IMR-90 (cell line): Measurements from ENCODE around the gene LRRFIP1. TPM values are rescaled to one million over a fixed set of nuclear protein-coding genes. Genes with fewer than 3 reads are reported as not detected.
A peak's percentile ranks its signal among the peaks of the same experiment; 100 is the strongest.

Source experiments
- ATAC-seq: fragments of 200-7000 bp; cut with Tn5 transposase; 2 replicates; pipeline ENCODE4 v1.9.1; 2020; ENCODE audit warnings: low read depth, mild to moderate bottlenecking, moderate library complexity
- BruUV-seq: library from RNA; stranded (reverse); fragments of 400-500 nt; replicated peaks from 2 replicates; lab custom pipeline; 2021; lab: Mats Ljungman, UMichigan
- CTCF ChIA-PET: fragments of 300-600 bp; formaldehyde crosslinking; extraction: SDS; loops from one replicate; lab custom pipeline; 2021; ENCODE audit warnings: antibody characterized with exemption; lab: Yijun Ruan, JAX
- POLR2A ChIA-PET: fragments of 300-600 bp; sonication (Branson Sonifier 250); formaldehyde crosslinking; loops from one replicate; lab custom pipeline; 2022; ENCODE audit warnings: antibody characterized with exemption; ENCODE audit not compliant: unreplicated experiment; lab: Charles Lee
- DNase-seq: peaks from one replicate; pipeline ENCODE4 v3.0.0; 2013
- H2AFZ ChIP-seq: replicated peaks from 2 replicates; pipeline ENCODE3; 2013; ENCODE audit warnings: low read length, mild to moderate bottlenecking; ENCODE audit not compliant: poor library complexity
- H2AK5ac ChIP-seq: 2 replicates; pipeline ENCODE4 v1.6.1; 2013; ENCODE audit warnings: low read depth, low read length, inconsistent platforms
- H2AK9ac ChIP-seq: replicated peaks from 2 replicates; pipeline ENCODE3; 2013; ENCODE audit warnings: mild to moderate bottlenecking, low read depth, low read length, moderate library complexity; ENCODE audit not compliant: poor library complexity
- H2BK120ac ChIP-seq: 2 replicates; pipeline ENCODE4 v1.6.1; 2013; ENCODE audit warnings: low read depth, low read length, inconsistent platforms
- H2BK15ac ChIP-seq: 3 replicates; pipeline ENCODE4 v1.6.1; 2013; ENCODE audit warnings: low read depth, low read length, inconsistent platforms
- H2BK20ac ChIP-seq: 2 replicates; pipeline ENCODE4 v1.6.1; 2013; ENCODE audit warnings: low read depth, mild to moderate bottlenecking, inconsistent platforms, low read length, moderate library complexity
- H2BK5ac ChIP-seq: 2 replicates; pipeline ENCODE4 v1.6.1; 2013; ENCODE audit warnings: mild to moderate bottlenecking, low read depth, low read length, inconsistent platforms; ENCODE audit not compliant: poor library complexity, severe bottlenecking
- H3K14ac ChIP-seq: replicated peaks from 2 replicates; pipeline ENCODE4 v1.6.1; 2013; ENCODE audit warnings: low read depth, low read length, inconsistent platforms
- H3K18ac ChIP-seq: 2 replicates; pipeline ENCODE4 v1.6.1; 2013; ENCODE audit warnings: low read depth, low read length, control low read depth
- H3K23ac ChIP-seq: 2 replicates; pipeline ENCODE4 v1.6.1; 2013; ENCODE audit warnings: low read depth, low read length, inconsistent platforms
- H3K27ac ChIP-seq: 2 replicates; pipeline ENCODE4 v1.5.1; 2013; ENCODE audit warnings: mild to moderate bottlenecking, control low read depth, low read length; ENCODE audit not compliant: insufficient read depth
- H3K27me3 ChIP-seq: 2 replicates; pipeline ENCODE4 v1.6.1; 2013; ENCODE audit warnings: low read length; ENCODE audit not compliant: control insufficient read depth, insufficient read depth
- H3K36me3 ChIP-seq: 2 replicates; pipeline ENCODE4 v1.6.1; 2013; ENCODE audit warnings: low read length, mixed read lengths; ENCODE audit not compliant: control insufficient read depth, insufficient read depth
- H3K4ac ChIP-seq: 2 replicates; pipeline ENCODE4 v1.6.1; 2013; ENCODE audit warnings: low read depth, low read length, inconsistent platforms
- H3K4me1 ChIP-seq: 2 replicates; pipeline ENCODE4 v1.6.1; 2013; ENCODE audit warnings: low read length, mixed read lengths; ENCODE audit not compliant: control insufficient read depth, insufficient read depth
- H3K4me2 ChIP-seq: 2 replicates; pipeline ENCODE4 v1.6.1; 2013; ENCODE audit warnings: low read depth, mild to moderate bottlenecking, control low read depth, low read length, moderate library complexity
- H3K4me3 ChIP-seq: 2 replicates; pipeline ENCODE4 v1.5.1; 2013; ENCODE audit warnings: low read depth, mild to moderate bottlenecking, control low read depth, low read length, moderate library complexity; ENCODE audit not compliant: insufficient read depth
- H3K56ac ChIP-seq: 2 replicates; pipeline ENCODE4 v1.6.1; 2013; ENCODE audit warnings: low read length, inconsistent platforms; ENCODE audit not compliant: insufficient read depth; ENCODE audit errors: extremely low read depth
- H3K79me1 ChIP-seq, 2 experiments: 2 replicates each; pipeline ENCODE4 v1.6.1; 2013; ENCODE audit warnings: low read length in 2 of 2, inconsistent platforms in 1 of 2, low read depth in 1 of 2
- H3K9ac ChIP-seq: 2 replicates; pipeline ENCODE4 v1.6.1; 2013; ENCODE audit warnings: low read depth, low read length, control low read depth
- H3K9me1 ChIP-seq: 2 replicates; pipeline ENCODE4 v1.6.1; 2013; ENCODE audit warnings: low read length, inconsistent platforms; ENCODE audit not compliant: insufficient read depth
- H3K9me3 ChIP-seq: 2 replicates; pipeline ENCODE4 v1.6.1; 2013; ENCODE audit warnings: low read length; ENCODE audit not compliant: control insufficient read depth, insufficient read depth
- H4K20me1 ChIP-seq: 2 replicates; pipeline ENCODE4 v1.6.1; 2013; ENCODE audit warnings: low read length, inconsistent platforms; ENCODE audit not compliant: insufficient read depth
- H4K5ac ChIP-seq: 2 replicates; pipeline ENCODE4 v1.6.1; 2013; ENCODE audit warnings: mild to moderate bottlenecking, low read depth, low read length, control low read depth
- H4K8ac ChIP-seq, 2 experiments: 2 replicates each; pipeline ENCODE4 v1.6.1; 2013; ENCODE audit warnings: low read depth in 2 of 2, low read length in 2 of 2, control low read depth in 1 of 2, inconsistent platforms in 1 of 2
- H4K91ac ChIP-seq: 2 replicates; pipeline ENCODE4 v1.6.1; 2013; ENCODE audit warnings: low read depth, low read length, inconsistent platforms; ENCODE audit not compliant: insufficient read depth
- BHLHE40 ChIP-seq: fragments of 150-350 bp; IDR thresholded peaks from 2 replicates; pipeline ENCODE4 v1.6.1; 2016; ENCODE audit warnings: mild to moderate bottlenecking, low read depth, low read length
- CEBPB ChIP-seq: IDR thresholded peaks from 2 replicates; pipeline ENCODE4 v1.6.1; 2012; ENCODE audit warnings: low read depth, low read length, improper control_type of control experiment
- CHD1 ChIP-seq: IDR thresholded peaks from 2 replicates; pipeline ENCODE4 v1.6.1; 2012; ENCODE audit warnings: low read depth, low read length, improper control_type of control experiment
- CTCF ChIP-seq: conservative IDR thresholded peaks from 2 replicates; pipeline ENCODE4 v1.5.1; 2012; ENCODE audit warnings: mild to moderate bottlenecking, low read depth, low read length, improper control_type of control experiment
- ELK1 ChIP-seq: fragments of 150-350 bp; IDR thresholded peaks from 2 replicates; pipeline ENCODE4 v1.6.1; 2016; ENCODE audit warnings: low read depth, mild to moderate bottlenecking, low read length, moderate library complexity, borderline replicate concordance
- FOS ChIP-seq: fragments of 150-350 bp; IDR thresholded peaks from 2 replicates; pipeline ENCODE4 v1.6.1; 2016; ENCODE audit warnings: low read depth, low read length
- MAFK ChIP-seq: IDR thresholded peaks from 2 replicates; pipeline ENCODE4 v1.6.1; 2012; ENCODE audit warnings: low read depth, low read length, improper control_type of control experiment
- MAZ ChIP-seq: IDR thresholded peaks from 2 replicates; pipeline ENCODE4 v1.6.1; 2012; ENCODE audit warnings: low read depth, mild to moderate bottlenecking, low read length, improper control_type of control experiment, moderate library complexity, borderline replicate concordance
- MXI1 ChIP-seq: IDR thresholded peaks from 2 replicates; pipeline ENCODE4 v1.6.1; 2012; ENCODE audit warnings: low read depth, mild to moderate bottlenecking, low read length, moderate library complexity, borderline replicate concordance
- NFE2L2 ChIP-seq: fragments of 150-350 bp; IDR thresholded peaks from 2 replicates; pipeline ENCODE4 v1.6.1; 2016; ENCODE audit warnings: low read depth, mild to moderate bottlenecking, low read length
- POLR2A ChIP-seq: IDR thresholded peaks from 2 replicates; pipeline ENCODE4 v1.6.1; 2012; ENCODE audit warnings: mild to moderate bottlenecking, low read depth, low read length
- RAD21 ChIP-seq: IDR thresholded peaks from 2 replicates; pipeline ENCODE4 v1.6.1; 2012; ENCODE audit warnings: low read length, improper control_type of control experiment
- RCOR1 ChIP-seq: IDR thresholded peaks from 2 replicates; pipeline ENCODE4 v1.6.1; 2012; ENCODE audit warnings: mild to moderate bottlenecking, low read length, improper control_type of control experiment; ENCODE audit not compliant: insufficient replicate concordance
- RFX5 ChIP-seq: IDR thresholded peaks from 2 replicates; pipeline ENCODE4 v1.8.0; 2012; ENCODE audit warnings: low read depth, mild to moderate bottlenecking, low read length, moderate library complexity
- SMC3 ChIP-seq: fragments of 150-350 bp; IDR thresholded peaks from 2 replicates; pipeline ENCODE4 v1.6.1; 2016; ENCODE audit warnings: low read depth, mild to moderate bottlenecking, antibody characterized with exemption, low read length, moderate library complexity
- USF2 ChIP-seq: fragments of 150-350 bp; IDR thresholded peaks from 2 replicates; pipeline ENCODE4 v1.6.1; 2017; ENCODE audit warnings: mild to moderate bottlenecking, antibody characterized with exemption, low read length, low read depth
- WGBS, 2 experiments: methylation state at CpG; one replicate each; pipeline versions ENCODE4 v1.1.5 to v1.1.7; 2013; ENCODE audit warnings: missing lambda C conversion rate in 2 of 2; ENCODE audit not compliant: insufficient read length in 1 of 2; ENCODE audit errors: extremely low coverage in 2 of 2; 5-methylcytosine and 5-hydroxymethylcytosine counted together
- dilution Hi-C: fragments of 300-500 bp; cut with HindIII; formaldehyde crosslinking; loops from one replicate; pipeline ENCODE4 v1.14.3; 2018; ENCODE audit warnings: low sequenced_read_pairs; ENCODE audit not compliant: unreplicated experiment
- in situ Hi-C: fragments of 300-500 bp; cut with MboI; formaldehyde crosslinking; loops from 3 replicates; pipeline ENCODE4 v1.14.3; 2019; ENCODE audit warnings: low sequenced_read_pairs, inconsistent platforms, mixed read lengths
- intact Hi-C: fragments of 100-400 bp; cut with micrococcal nuclease; formaldehyde crosslinking; loops from 2 replicates; pipeline ENCODE4 v1.10.0; 2022
- polyA plus RNA-seq, 3 experiments: library from polyadenylated mRNA; depleted of rRNA; stranded (reverse); fragments of >200 nt; gene quantifications; 2 replicates each; pipeline ENCODE4 v1.2.3, GENCODE V29; 2012; ENCODE audit warnings: low replicate concordance in 1 of 3
- total RNA-seq: library from RNA; depleted of rRNA; stranded (reverse); fragments of >200 nt; gene quantifications from 2 replicates; pipeline ENCODE4 v1.2.3, GENCODE V29; 2012

LRRFIP1 gene
- total and polyA plus RNA-seq, 2 of the 4 experiments (the other 2 are of a cell fraction) = 52.2 to 54.4 TPM

GRCh38 chr2:237732070-237732469 lies 104.7 kb downstream of the LRRFIP1 start:
- 0 out of 2 replicates have a peak overlapping the region, but pooled peaks have one; percentile 1 for H2BK20ac ChIP-seq
- no peak overlapping the region for H3K4me2 ChIP-seq
- H3K56ac ChIP-seq = no peak overlapping the region
- no peak overlapping the region for H2AFZ ChIP-seq
- peak overlapping the region in 1 of 2 experiments; percentile 32; a peak in 1 of 4 replicates for H4K8ac ChIP-seq
- H3K4me3 ChIP-seq = no peak overlapping the region
- intact Hi-C loops = no loop called here
- DNase-seq (no peak), ATAC-seq (no peak)
- peaks cover 30% of the 10 kb centered on the region for H3K9me1 ChIP-seq
- peak overlapping the region; percentile 63; the same call in 1 of the 2 replicates for H2AK5ac ChIP-seq
- ChIA-PET CTCF (no interaction called here), POLR2A (no interaction called here)
- no peak overlapping the region for H4K5ac ChIP-seq
- no peaks in the 10 kb centered on the region for H3K27me3 ChIP-seq
- H2BK120ac ChIP-seq = peak overlapping the region; percentile 38; the same call in 1 of the 2 replicates
- peak overlapping the region; percentile 41; the same call in 1 of the 2 replicates for H3K4ac ChIP-seq
- peak overlapping the region; percentile 24 for H2BK5ac ChIP-seq
- no peak overlapping the region for H3K9ac ChIP-seq
- TF ChIP-seq POLR2A = no peak
- TF ChIP-seq NFE2L2 = no peak
- no peak for TF ChIP-seq USF2
- no peak for TF ChIP-seq SMC3
- TF ChIP-seq CHD1 = no peak
- TF ChIP-seq FOS = no peak
- TF ChIP-seq RFX5 = no peak
- TF ChIP-seq MAZ = no peak
- no peak for TF ChIP-seq MXI1
- TF ChIP-seq BHLHE40 = no peak
- TF ChIP-seq MAFK = no peak
- no peak for TF ChIP-seq RAD21
- no peak for TF ChIP-seq RCOR1
- no peak for TF ChIP-seq CTCF
- TF ChIP-seq CEBPB = no peak
- TF ChIP-seq ELK1 = no peak
- WGBS, 2 experiments = no CpG with 5 or more reads among the region's 10 CpGs
- BruUV-seq = no TSS peak
- H4K91ac ChIP-seq = peak overlapping the region; percentile 43; the same call in 1 of the 2 replicates
- H3K18ac ChIP-seq = no peak overlapping the region
- in situ Hi-C loops = loop anchor here (25.0 kb wide), 1 partner anchor 620 kb away; no protein-coding TSS in a partner anchor
- peaks cover 35 to 91% of the 10 kb centered on the region in 2 experiments for H3K79me1 ChIP-seq
- no peak overlapping the region for H3K23ac ChIP-seq
- H3K27ac ChIP-seq = no peak overlapping the region
- H2AK9ac ChIP-seq = no peak overlapping the region
- 0 out of 2 replicates have a peak overlapping the region, but pooled peaks have one; percentile 16 for H3K14ac ChIP-seq
- peaks cover 63% of the 10 kb centered on the region for H4K20me1 ChIP-seq
- peaks cover 16% of the 10 kb centered on the region for H3K36me3 ChIP-seq
- peaks cover 26% of the 10 kb centered on the region for H3K4me1 ChIP-seq
- no peak overlapping the region for H2BK15ac ChIP-seq
- no peaks in the 10 kb centered on the region for H3K9me3 ChIP-seq
- dilution Hi-C loops = no loop called here
